Natural killer cell (primary cell): ENCODE results near the gene RAD54L2. TPM values are rescaled to one million over a fixed set of nuclear protein-coding genes. Genes with fewer than 3 reads are reported as not detected.

ENCODE experiments used
- ATAC-seq, 3 donors: fragments of 150-1000 bp in 2 of 3; fragments of 200-7000 bp in 1 of 3; cut with Tn5 transposase; 1 replicate in 1 of 3; 2 replicates in 2 of 3; pipeline ENCODE4 v1.10.0; 2021; ENCODE audit warnings: mild to moderate bottlenecking in 2 of 3, moderate library complexity in 2 of 3
- DNase-seq, 2 donors: peaks; one replicate each; pipeline versions ENCODE4 v3.0.0 to v3.0.0-alpha.2; 2013 to 2021; ENCODE audit warnings: mixed read lengths in 1 of 2
- H3K27ac ChIP-seq: one replicate; pipeline ENCODE4 v1.5.1; 2013; ENCODE audit warnings: mild to moderate bottlenecking, low read length
- H3K27me3 ChIP-seq: one replicate; pipeline ENCODE4 v1.6.1; 2013; ENCODE audit warnings: low read length; ENCODE audit not compliant: control insufficient read depth, insufficient read depth
- H3K36me3 ChIP-seq: one replicate; pipeline ENCODE4 v1.6.1; 2013; ENCODE audit warnings: low read length; ENCODE audit not compliant: control insufficient read depth, insufficient read depth
- H3K4me1 ChIP-seq: one replicate; pipeline ENCODE4 v1.6.1; 2013; ENCODE audit warnings: low read length; ENCODE audit not compliant: control insufficient read depth, insufficient read depth
- H3K4me3 ChIP-seq: one replicate; pipeline ENCODE4 v1.5.1; 2013; ENCODE audit warnings: low read length
- H3K9me3 ChIP-seq: one replicate; pipeline ENCODE4 v1.6.1; 2013; ENCODE audit warnings: low read length; ENCODE audit not compliant: control insufficient read depth, insufficient read depth
- H3K27ac Mint-ChIP-seq, 2 donors: one replicate each; pipeline ENCODE4 v1.8.0; 2022; ENCODE audit warnings: mild to moderate bottlenecking in 2 of 2, mixed read lengths in 2 of 2, moderate library complexity in 1 of 2
- H3K27me3 Mint-ChIP-seq, 2 donors: one replicate each; pipeline ENCODE4 v1.8.0; 2022; ENCODE audit warnings: low read depth in 2 of 2, mixed read lengths in 2 of 2
- H3K36me3 Mint-ChIP-seq: one replicate; pipeline ENCODE4 v1.8.0; 2022; ENCODE audit warnings: mixed read lengths
- H3K4me1 Mint-ChIP-seq, 2 donors: one replicate each; pipeline ENCODE4 v1.8.0; 2022; ENCODE audit warnings: mixed read lengths in 2 of 2
- H3K4me3 Mint-ChIP-seq: one replicate; pipeline ENCODE4 v1.8.0; 2022; ENCODE audit warnings: mild to moderate bottlenecking, moderate library complexity, mixed read lengths
- H3K9me3 Mint-ChIP-seq, 2 donors: one replicate each; pipeline ENCODE4 v1.8.0; 2022; ENCODE audit warnings: mixed read lengths in 2 of 2
- CTCF ChIP-seq: fragments of 200-600 bp; IDR thresholded peaks from one replicate; pipeline ENCODE4 v1.8.0; 2022; ENCODE audit warnings: antibody characterized with exemption
- WGBS: methylation state at CpG from one replicate; pipeline ENCODE4 v1.1.7; 2013; ENCODE audit warnings: missing lambda C conversion rate; ENCODE audit not compliant: insufficient coverage; 5-methylcytosine and 5-hydroxymethylcytosine counted together
- intact Hi-C: fragments of 100-400 bp; cut with micrococcal nuclease; formaldehyde crosslinking; loops from one replicate; pipeline ENCODE4 v1.14.2; 2022
- total RNA-seq, 4 donors: library from RNA; stranded (reverse); fragments of 120-200 nt in 1 of 4; gene quantifications; one replicate each; pipeline versions ENCODE4 v1.2.3 to v1.2.4, GENCODE V29; 2013 to 2022

RAD54L2 gene
- total RNA-seq, 3 donors from 2014 or later (not counting 1 experiment from before 2014, with no cell fraction given): 49.7 to 59.1 (median 57.9) TPM

- ATAC-seq: no peak
- no peak for TF ChIP-seq CTCF
- Histone ChIP-seq H3K9me3 (no peaks in the 10 kb centered on the region), H3K27ac (no peak overlapping the region), H3K4me3 (no peak overlapping the region), H3K4me1 (peaks cover 10% of the 10 kb centered on the region), H3K27me3 (no peaks in the 10 kb centered on the region), H3K36me3 (no peaks in the 10 kb centered on the region)
- Mint-ChIP-seq H3K27ac (no peak overlapping the region), H3K4me3 (no peak overlapping the region), H3K27me3 (no peaks in the 10 kb centered on the region), H3K4me1 (peaks cover 15 to 19% of the 10 kb centered on the region in 2 donors), H3K9me3 (no peaks in the 10 kb centered on the region), H3K36me3 (no peaks in the 10 kb centered on the region)
- no peak for DNase-seq
- intact Hi-C loops: no loop called here
- WGBS: 100% methylated on average over 2 of the region's 2 CpGs
Observed at GRCh38 chr3:51503007-51503406, 35.5 kb upstream of the RAD54L2 start.

GRCh38 chr3:51508255-51508654 lies 30.3 kb upstream of the RAD54L2 start:
- no peaks in the 10 kb centered on the region for H3K27me3 Mint-ChIP-seq
- TF ChIP-seq CTCF: no peak
- H3K27ac Mint-ChIP-seq: no peak overlapping the region
- ATAC-seq: no peak
- 93% methylated on average over 9 of the region's 9 CpGs for WGBS
- Histone ChIP-seq H3K27me3 (no peaks in the 10 kb centered on the region), H3K36me3 (no peaks in the 10 kb centered on the region), H3K4me3 (no peak overlapping the region), H3K9me3 (no peaks in the 10 kb centered on the region), H3K4me1 (no peaks in the 10 kb centered on the region), H3K27ac (no peak overlapping the region)
- no peaks in the 10 kb centered on the region for H3K36me3 Mint-ChIP-seq
- no peak overlapping the region for H3K4me3 Mint-ChIP-seq
- H3K9me3 Mint-ChIP-seq: no peaks in the 10 kb centered on the region
- no peaks in the 10 kb centered on the region for H3K4me1 Mint-ChIP-seq
- no peak for DNase-seq
- intact Hi-C loops: no loop called here

GRCh38 chr3:51510996-51511395 lies 27.5 kb upstream of the RAD54L2 start:
- no peak overlapping the region for H3K4me3 Mint-ChIP-seq
- no peaks in the 10 kb centered on the region for H3K4me1 Mint-ChIP-seq
- 80% methylated on average over 1 of the region's 1 CpG for WGBS
- H3K27me3 ChIP-seq: no peaks in the 10 kb centered on the region
- no peak for TF ChIP-seq CTCF
- H3K36me3 ChIP-seq: no peaks in the 10 kb centered on the region
- no peaks in the 10 kb centered on the region for H3K36me3 Mint-ChIP-seq
- no peak for DNase-seq
- no peak overlapping the region for H3K27ac ChIP-seq
- no peak overlapping the region for H3K27ac Mint-ChIP-seq
- no peaks in the 10 kb centered on the region for H3K9me3 Mint-ChIP-seq
- H3K9me3 ChIP-seq: no peaks in the 10 kb centered on the region
- no peaks in the 10 kb centered on the region for H3K27me3 Mint-ChIP-seq
- intact Hi-C loops: no loop called here
- H3K4me3 ChIP-seq: no peak overlapping the region
- H3K4me1 ChIP-seq: no peaks in the 10 kb centered on the region
- no peak for ATAC-seq

- no peak for ATAC-seq
- no peak overlapping the region for H3K27ac Mint-ChIP-seq
- Histone ChIP-seq H3K9me3 (no peaks in the 10 kb centered on the region), H3K36me3 (no peaks in the 10 kb centered on the region), H3K27ac (no peak overlapping the region), H3K4me1 (no peaks in the 10 kb centered on the region), H3K27me3 (no peaks in the 10 kb centered on the region), H3K4me3 (no peak overlapping the region)
- WGBS: 89% methylated on average over 4 of the region's 5 CpGs
- no peaks in the 10 kb centered on the region for H3K36me3 Mint-ChIP-seq
- no peaks in the 10 kb centered on the region for H3K9me3 Mint-ChIP-seq
- no peak overlapping the region for H3K4me3 Mint-ChIP-seq
- H3K27me3 Mint-ChIP-seq: no peaks in the 10 kb centered on the region
- no peak for DNase-seq
- TF ChIP-seq CTCF: no peak
- H3K4me1 Mint-ChIP-seq: no peaks in the 10 kb centered on the region
- intact Hi-C loops: no loop called here
Observed at GRCh38 chr3:51514210-51514609, 24.3 kb upstream of the RAD54L2 start.
